ENCODE measurements around the gene ABCB1. TPM values are rescaled to one million over a fixed set of nuclear protein-coding genes. Genes with fewer than 3 reads are reported as not detected.

ABCB1 gene
- total RNA-seq: 10 to 100 TPM; 29.4 to 68.5 (median 51.0) TPM
- long read RNA-seq, partial matches to known transcripts: 4 of 5 reads
- long read RNA-seq, other reads (novel, unspliced or antisense): 1 of 5 reads

DNA sequence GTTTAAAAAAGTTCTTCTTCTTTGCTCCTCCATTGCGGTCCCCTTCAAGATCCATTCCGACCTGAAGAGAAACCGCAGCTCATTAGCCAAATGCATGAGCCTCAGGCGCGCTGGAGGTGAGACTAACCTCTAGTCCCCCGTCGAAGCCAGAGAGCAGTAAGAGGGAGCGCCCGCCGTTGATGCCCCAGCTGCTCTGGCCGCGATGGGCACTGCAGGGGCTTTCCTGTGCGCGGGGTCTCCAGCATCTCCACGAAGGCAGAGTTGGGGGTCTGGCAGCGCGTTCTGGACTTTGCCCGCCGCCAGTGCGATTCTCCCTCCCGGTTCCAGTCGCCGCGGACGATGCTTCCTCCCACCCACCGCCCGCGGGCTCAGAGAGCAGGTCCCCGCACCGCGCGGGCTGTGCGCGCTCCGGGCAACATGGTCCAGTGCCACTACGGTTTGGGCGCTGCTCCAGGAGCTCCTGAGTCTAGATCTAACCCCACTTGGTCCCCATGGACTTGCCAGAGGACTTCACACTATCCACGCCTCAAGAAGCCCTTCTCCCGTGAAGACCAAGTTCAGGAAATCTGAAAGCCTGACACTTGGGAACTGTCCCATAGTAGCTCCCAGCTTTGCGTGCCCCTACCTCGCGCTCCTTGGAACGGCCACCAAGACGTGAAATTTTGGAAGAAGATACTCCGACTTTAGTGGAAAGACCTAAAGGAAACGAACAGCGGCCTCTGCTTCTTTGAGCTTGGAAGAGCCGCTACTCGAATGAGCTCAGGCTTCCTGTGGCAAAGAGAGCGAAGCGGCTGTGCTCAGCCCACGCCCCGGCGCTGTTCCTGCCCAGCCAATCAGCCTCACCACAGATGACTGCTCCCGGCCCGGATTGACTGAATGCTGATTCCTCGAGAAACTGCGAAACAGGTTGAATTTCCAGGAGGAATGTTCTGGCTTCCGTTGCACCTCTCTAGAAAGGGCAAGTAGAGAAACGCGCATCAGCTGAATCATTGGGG, at the start of gene ABCB1:
TSS of gene ABCB1 (minus strand) at position 755 of the 995 bp plus-strand sequence. CDS start at position 55, 700 bp downstream.
- Histone ChIP-seq H3K36me3 (no peaks in the 10 kb centered on the region), H3K27me3 (no peaks in the 10 kb centered on the region), H3K4me1 (peaks cover 0 to 3% (median 0%) of the 10 kb centered on the region in 4 donors), H3K9me3 (no peaks in the 10 kb centered on the region), H3K4me3 (peak within 1 kb of the TSS; percentile 50 to 69 (median 68)), H3K27ac (peak within 1 kb of the TSS; percentile 77 to 89 (median 78))
- TF ChIP-seq, protein P1, sequence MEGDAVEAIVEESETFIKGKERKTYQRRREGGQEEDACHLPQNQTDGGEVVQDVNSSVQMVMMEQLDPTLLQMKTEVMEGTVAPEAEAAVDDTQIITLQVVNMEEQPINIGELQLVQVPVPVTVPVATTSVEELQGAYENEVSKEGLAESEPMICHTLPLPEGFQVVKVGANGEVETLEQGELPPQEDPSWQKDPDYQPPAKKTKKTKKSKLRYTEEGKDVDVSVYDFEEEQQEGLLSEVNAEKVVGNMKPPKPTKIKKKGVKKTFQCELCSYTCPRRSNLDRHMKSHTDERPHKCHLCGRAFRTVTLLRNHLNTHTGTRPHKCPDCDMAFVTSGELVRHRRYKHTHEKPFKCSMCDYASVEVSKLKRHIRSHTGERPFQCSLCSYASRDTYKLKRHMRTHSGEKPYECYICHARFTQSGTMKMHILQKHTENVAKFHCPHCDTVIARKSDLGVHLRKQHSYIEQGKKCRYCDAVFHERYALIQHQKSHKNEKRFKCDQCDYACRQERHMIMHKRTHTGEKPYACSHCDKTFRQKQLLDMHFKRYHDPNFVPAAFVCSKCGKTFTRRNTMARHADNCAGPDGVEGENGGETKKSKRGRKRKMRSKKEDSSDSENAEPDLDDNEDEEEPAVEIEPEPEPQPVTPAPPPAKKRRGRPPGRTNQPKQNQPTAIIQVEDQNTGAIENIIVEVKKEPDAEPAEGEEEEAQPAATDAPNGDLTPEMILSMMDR (IDR thresholded peaks at IDR 0.05): peak in 1 of 4 donors; percentile 11
- TF ChIP-seq POLR2A (IDR thresholded peaks at IDR 0.05): peak; percentile 93
- intact Hi-C loops (cut with DNase I): no loop called here
- ATAC-seq (peak; percentile 93 to 99 (median 97)), DNase-seq (peak; percentile 87 to 91 (median 89))
- under 1% methylated on average over 21 of the region's 61 CpGs for WGBS (ENCODE audit: insufficient coverage, low coverage, low lambda C conversion rate, missing lambda C conversion rate)

DNA sequence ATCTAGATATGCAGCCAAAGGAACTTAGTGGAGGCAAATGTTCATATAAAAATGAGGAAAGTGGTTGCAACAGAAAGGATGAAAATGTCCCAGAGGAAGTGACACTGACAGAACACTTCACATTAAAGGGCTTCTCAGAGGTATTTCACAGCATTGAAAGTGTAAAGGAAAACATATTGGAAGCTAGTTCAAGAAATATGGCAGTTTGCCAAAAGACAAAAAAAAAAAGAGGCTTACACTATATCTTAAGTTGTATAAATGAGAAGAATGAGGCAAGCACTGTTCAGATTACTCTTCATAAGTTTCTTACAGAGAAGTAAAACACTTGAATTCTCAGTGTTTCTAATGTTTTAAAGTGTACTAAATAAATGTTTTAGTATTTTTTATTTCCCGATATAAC, 47.6 kb upstream of the ABCB1 start:
- Histone ChIP-seq H3K4me1 (no peaks in the 10 kb centered on the region), H3K27ac (no peak overlapping the region), H3K9me3 (no peaks in the 10 kb centered on the region), H3K4me3 (no peak overlapping the region), H3K36me3 (no peaks in the 10 kb centered on the region), H3K27me3 (no peaks in the 10 kb centered on the region)
- TF ChIP-seq POLR2A (IDR thresholded peaks at IDR 0.05): no peak
- TF ChIP-seq, protein P1 (IDR thresholded peaks at IDR 0.05): no peak
- 100% methylated on average over 1 of the region's 1 CpG for WGBS (ENCODE audit: insufficient coverage, low coverage, low lambda C conversion rate, missing lambda C conversion rate)
- ATAC-seq (no peak), DNase-seq (no peak)
- intact Hi-C loops (cut with DNase I): no loop called here

DNA sequence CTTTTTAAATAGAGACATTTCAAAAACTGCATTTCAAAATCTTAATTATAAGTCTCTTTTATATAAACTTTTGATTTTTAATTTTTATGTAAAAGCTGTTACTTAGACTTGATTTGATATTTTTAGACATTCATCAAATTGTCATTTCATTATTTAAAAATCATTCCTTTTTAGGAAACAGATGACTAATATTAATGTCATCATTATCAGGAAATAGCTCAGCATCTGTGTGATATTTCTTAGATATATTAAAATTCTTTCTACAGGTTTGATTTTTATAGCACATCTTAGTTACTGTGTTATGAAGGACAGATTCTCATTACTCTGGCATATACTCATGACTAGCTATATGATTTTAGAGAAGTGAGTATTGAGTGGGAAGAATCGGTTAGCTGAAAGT, 44.8 kb upstream of the ABCB1 start:
- Histone ChIP-seq H3K9me3 (no peaks in the 10 kb centered on the region), H3K36me3 (no peaks in the 10 kb centered on the region), H3K4me3 (no peak overlapping the region), H3K4me1 (no peaks in the 10 kb centered on the region), H3K27me3 (no peaks in the 10 kb centered on the region), H3K27ac (no peak overlapping the region)
- no peak for TF ChIP-seq POLR2A (IDR thresholded peaks at IDR 0.05)
- TF ChIP-seq, protein P1 (IDR thresholded peaks at IDR 0.05): no peak
- intact Hi-C loops (cut with DNase I): no loop called here
- WGBS (ENCODE audit: insufficient coverage, low coverage, low lambda C conversion rate, missing lambda C conversion rate): 86% methylated on average over 1 of the region's 1 CpG
- DNase-seq (no peak), ATAC-seq (no peak)

DNA sequence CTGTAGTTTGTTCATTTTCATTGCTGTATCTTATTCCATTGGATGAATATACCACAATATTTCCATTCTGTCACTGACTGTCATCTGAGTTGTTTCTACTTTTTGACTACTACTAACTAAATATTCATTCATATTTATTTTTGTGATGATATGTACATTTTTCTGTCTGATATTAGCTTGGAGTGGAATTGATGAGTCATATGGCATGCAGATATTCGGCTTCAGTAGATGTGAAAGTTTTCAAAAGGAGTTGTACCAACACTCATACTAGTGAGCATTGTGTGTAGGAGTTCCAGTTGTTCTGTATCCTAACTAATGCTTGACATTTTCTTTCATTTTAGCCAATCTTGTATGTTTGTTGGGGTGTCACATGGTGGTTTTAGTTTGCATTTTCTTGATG, 35.2 kb upstream of the ABCB1 start:
- H3K27ac ChIP-seq: no peak overlapping the region
- 80% methylated on average over 1 of the region's 1 CpG for WGBS (ENCODE audit: insufficient coverage, low coverage, low lambda C conversion rate, missing lambda C conversion rate)
- DNase-seq: no peak
- no peaks in the 10 kb centered on the region for H3K4me1 ChIP-seq
- no peak overlapping the region for H3K4me3 ChIP-seq
- intact Hi-C loops (cut with DNase I): no loop called here
- no peaks in the 10 kb centered on the region for H3K27me3 ChIP-seq
- H3K36me3 ChIP-seq: no peaks in the 10 kb centered on the region
- no peak for ATAC-seq
- TF ChIP-seq POLR2A (IDR thresholded peaks at IDR 0.05): no peak
- TF ChIP-seq, protein P1 (IDR thresholded peaks at IDR 0.05): no peak
- H3K9me3 ChIP-seq: no peaks in the 10 kb centered on the region
